ENCODE data around the gene HIF3A. TPM values are rescaled to one million over a fixed set of nuclear protein-coding genes. Genes with fewer than 3 reads are reported as not detected.

The HIF3A gene
- not detected in 2 replicates for total RNA-seq (2011; cell fraction: chromatin; rRNA removed; ENCODE audit: low replicate concordance)
- total RNA-seq (2011; cell fraction: nucleolus; rRNA removed), result not detected in 2 replicates
- total RNA-seq (2011; cell fraction: nucleoplasm; rRNA removed), result not detected in 2 replicates
- total RNA-seq (2014; rRNA removed) (not detected in 2 replicates), total RNA-seq (2014; rRNA removed; fragmentation: Illumina TruSeq; extraction: Trizol) (not detected in 2 replicates), total RNA-seq (2015; rRNA removed; fragmentation: Illumina TruSeq; extraction: Trizol) (not detected in 2 replicates), total RNA-seq (2021) (0.29 TPM in 1 of 2 replicates, not detected in the other), polyA plus RNA-seq (2011; rRNA removed) (not detected in 2 replicates), polyA plus RNA-seq (2014; fragmentation: Illumina TruSeq; extraction: Trizol) (not detected in 2 replicates), polyA plus RNA-seq (2014; fragmentation: Nextera tagmentation; extraction: Ambion mirVana) (not detected), polyA plus RNA-seq (2014; rRNA removed) (not detected in 2 replicates), polyA minus RNA-seq (2011; rRNA and poly(A)+ RNA removed) (not detected in 2 replicates), Bru-seq, nascent RNA (percentile 2 among the genes with signal in this experiment), BruChase-seq, experiment 1, labeled RNA remaining after a 2-hour chase (percentile 2 among the genes with signal in this experiment), BruChase-seq, experiment 2, labeled RNA remaining after a 6-hour chase (percentile 2 among the genes with signal in this experiment)
- 0.09 TPM in 1 of 2 replicates, not detected in the other for polyA plus RNA-seq (2011; cell fraction: cytosol; rRNA removed)
- not detected in 2 replicates for polyA plus RNA-seq (2011; cell fraction: nucleus; rRNA removed)
- polyA plus RNA-seq (2012), result 0.04 TPM in 1 of 2 replicates, not detected in the other
- polyA minus RNA-seq (2011; cell fraction: cytosol; rRNA and poly(A)+ RNA removed), result not detected in 2 replicates
- polyA minus RNA-seq (2011; cell fraction: nucleus; rRNA and poly(A)+ RNA removed), result not detected in 2 replicates
- long read RNA-seq, experiment 1, result 0 reads
- long read RNA-seq, experiment 2, result 0 reads
- long read RNA-seq, experiment 3, result 0 reads

GRCh38 chr19:46296722-46297461 is at the start of gene HIF3A:
Gene HIF3A, plus strand, starts transcription at chr19:46297042. Its CDS starts 35 bp downstream, at chr19:46297077.
- ATAC-seq (peak; percentile 70), FAIRE-seq (no peak), DNase-seq (ENCODE audit: extremely low read depth in 1 of 4, low spot score in 3 of 4) (peak; percentile 10 to 50 (median 42))
- no TSS peak for BruUV-seq (replicated peaks)
- Histone ChIP-seq H3K79me2 (ENCODE audit: control insufficient read depth, insufficient read depth, low read length) (no peaks in the 10 kb centered on the region), H3K4me3 (no peak within 1 kb of the TSS), H2AFZ (ENCODE audit: low read depth, low read length) (no peak within 1 kb of the TSS), H3K9ac (ENCODE audit: insufficient read depth in 1 of 2, low read depth in 2 of 2, low read length in 2 of 2) (no peak within 1 kb of the TSS; a peak in 1 of 4 replicates), H3K9me3 (replicated peaks; ENCODE audit: control insufficient read depth, insufficient read depth, low read depth, low read length) (no peaks in the 10 kb centered on the region), H3K4me1 (replicated peaks in 1 of 2; ENCODE audit: control insufficient read depth in 2 of 2, insufficient read depth in 2 of 2, low read length in 2 of 2) (peaks cover 0 to 24% of the 10 kb centered on the region in 2 experiments; a peak in 2 of 5 replicates), H3K36me3 (ENCODE audit: control insufficient read depth, insufficient read depth, low read length) (no peaks in the 10 kb centered on the region), H3K4me2 (ENCODE audit: insufficient read depth, low read length) (no peak within 1 kb of the TSS), H3K27me3 (ENCODE audit: control insufficient read depth in 2 of 2, insufficient read depth in 2 of 2, low read length in 2 of 2) (peaks cover 0 to 7% of the 10 kb centered on the region in 2 experiments; a peak in 2 of 5 replicates), H3K27ac (ENCODE audit: extremely low read depth, low read depth, low read length) (no peak within 1 kb of the TSS), H3K9me1 (ENCODE audit: control insufficient read depth, insufficient read depth, low read length) (no peaks in the 10 kb centered on the region), H4K20me1 (replicated peaks; ENCODE audit: control insufficient read depth, insufficient read depth, low read length) (no peaks in the 10 kb centered on the region)
- intact Hi-C loops (cut with micrococcal nuclease), result no loop called here
- WGBS (ENCODE audit: insufficient coverage, low coverage, missing lambda C conversion rate), result 22% methylated on average over 17 of the region's 46 CpGs
- ChIA-PET POLR2A (interaction anchor here (0.6 kb wide), 2 partner anchors 71 to 135 kb away, joined by 3 to 5 read pairs; no protein-coding TSS in a partner anchor), CTCF (ENCODE audit: low intra/inter-chr PET ratio) (no interaction called here)
- in situ Hi-C loops (cut with MboI), result no loop called here
- no peak for TF ChIP-seq ZNF584 (CRISPR knock-in tag; IDR thresholded peaks at IDR 0.05; ENCODE audit: low read depth)
- no peak for TF ChIP-seq PCBP2 (IDR thresholded peaks at IDR 0.05; ENCODE audit: low read depth, low read length, poor library complexity, severe bottlenecking)
- TF ChIP-seq HNRNPLL (IDR thresholded peaks at IDR 0.05; ENCODE audit: low read depth, low read length, poor library complexity, severe bottlenecking), result no peak
- TF ChIP-seq KAT8 (IDR thresholded peaks at IDR 0.05; ENCODE audit: low read depth), result no peak
- TF ChIP-seq HOXB6 (CRISPR knock-in tag; IDR thresholded peaks at IDR 0.05; ENCODE audit: borderline replicate concordance), result no peak
- no peak for TF ChIP-seq HLTF (IDR thresholded peaks at IDR 0.05)
- no peak for TF ChIP-seq RBM17 (IDR thresholded peaks at IDR 0.05; ENCODE audit: borderline replicate concordance, low read depth, low read length)
- no peak for TF ChIP-seq CBFA2T3 (IDR thresholded peaks at IDR 0.05)
- no peak for TF ChIP-seq SRSF3 (IDR thresholded peaks at IDR 0.05; ENCODE audit: insufficient read depth, low read length)
- TF ChIP-seq THRB (CRISPR knock-in tag; conservative IDR thresholded peaks at IDR 0.05), result no peak
- no peak for TF ChIP-seq ETV6 (IDR thresholded peaks at IDR 0.05; ENCODE audit: borderline replicate concordance in 1 of 2, low read depth in 2 of 2, low read length in 1 of 2)
- TF ChIP-seq ETV6 (CRISPR knock-in tag; IDR thresholded peaks at IDR 0.05; ENCODE audit: borderline replicate concordance), result no peak
- TF ChIP-seq NCOA4 (IDR thresholded peaks at IDR 0.05; ENCODE audit: partially characterized antibody), result no peak
- no peak for TF ChIP-seq CTCFL (IDR thresholded peaks at IDR 0.05; ENCODE audit: borderline replicate concordance, insufficient read depth, low read depth, low read length, poor library complexity, severe bottlenecking)
- no peak for TF ChIP-seq FOSL1 (tag; conservative IDR thresholded peaks at IDR 0.05)
